Iris pigment epithelial cell (primary cell): ENCODE data around the gene PPM1H.
A peak's percentile ranks its signal among the peaks of the same experiment; 100 is the strongest.

Source experiments
- DNase-seq: peaks from one replicate; pipeline ENCODE4 v3.0.0-alpha.2; 2011; ENCODE audit warnings: low read depth

The PPM1H gene

GRCh38 chr12:62712681-62713573 lies 222.0 kb downstream of the PPM1H start:
- no peak for DNase-seq

- no peak for DNase-seq
These were observed 223.2 kb downstream of the PPM1H start for GRCh38 chr12:62711631-62712241.

GRCh38 chr12:62709311-62709710 lies 225.6 kb downstream of the PPM1H start:
- DNase-seq, result no peak

- DNase-seq, result no peak
These were observed 227.0 kb downstream of the PPM1H start for GRCh38 chr12:62707939-62708338.

- no peak for DNase-seq
These were observed 229.1 kb downstream of the PPM1H start for GRCh38 chr12:62705846-62706245.

- peak; percentile 59 for DNase-seq
These were observed 232.0 kb downstream of the PPM1H start for GRCh38 chr12:62703011-62703380.

- DNase-seq, result no peak
These were observed 233.5 kb downstream of the PPM1H start for GRCh38 chr12:62701492-62701891.

- peak; percentile 39 for DNase-seq
These were observed 234.7 kb downstream of the PPM1H start for GRCh38 chr12:62700091-62700880.

GRCh38 chr12:62698701-62699101 lies 236.2 kb downstream of the PPM1H start:
- DNase-seq, result peak; percentile 77

GRCh38 chr12:62697893-62698292 lies 237.1 kb downstream of the PPM1H start:
- peak; percentile 30 for DNase-seq

GRCh38 chr12:62695696-62696095 lies 239.3 kb downstream of the PPM1H start:
- DNase-seq, result no peak

GRCh38 chr12:62694632-62695031 lies 240.3 kb downstream of the PPM1H start:
- DNase-seq, result no peak

- DNase-seq, result no peak
These were observed 240.8 kb downstream of the PPM1H start for GRCh38 chr12:62694116-62694515.

GRCh38 chr12:62693376-62694050 lies 241.4 kb downstream of the PPM1H start:
- no peak for DNase-seq

- peak; percentile 84 for DNase-seq
These were observed 242.1 kb downstream of the PPM1H start for GRCh38 chr12:62692884-62693283.

- no peak for DNase-seq
These were observed 243.6 kb downstream of the PPM1H start for GRCh38 chr12:62691309-62691708.

GRCh38 chr12:62689042-62689839 lies 245.7 kb downstream of the PPM1H start:
- peak; percentile 74 for DNase-seq

- no peak for DNase-seq
These were observed 248.0 kb downstream of the PPM1H start for GRCh38 chr12:62686938-62687337.

- peak; percentile 31 for DNase-seq
These were observed 250.2 kb downstream of the PPM1H start for GRCh38 chr12:62684570-62685295.

GRCh38 chr12:62683776-62684569 lies 251.0 kb downstream of the PPM1H start:
- peak; percentile 38 for DNase-seq
